COLO668 (cell line): Measurements from ENCODE around the gene CACNA1H.

Experiments used
- DNase-seq: peaks from one replicate; lab custom pipeline; 2025; ENCODE audit not compliant: unreplicated experiment; lab: John Stamatoyannopoulos, UW

The CACNA1H gene

DNA sequence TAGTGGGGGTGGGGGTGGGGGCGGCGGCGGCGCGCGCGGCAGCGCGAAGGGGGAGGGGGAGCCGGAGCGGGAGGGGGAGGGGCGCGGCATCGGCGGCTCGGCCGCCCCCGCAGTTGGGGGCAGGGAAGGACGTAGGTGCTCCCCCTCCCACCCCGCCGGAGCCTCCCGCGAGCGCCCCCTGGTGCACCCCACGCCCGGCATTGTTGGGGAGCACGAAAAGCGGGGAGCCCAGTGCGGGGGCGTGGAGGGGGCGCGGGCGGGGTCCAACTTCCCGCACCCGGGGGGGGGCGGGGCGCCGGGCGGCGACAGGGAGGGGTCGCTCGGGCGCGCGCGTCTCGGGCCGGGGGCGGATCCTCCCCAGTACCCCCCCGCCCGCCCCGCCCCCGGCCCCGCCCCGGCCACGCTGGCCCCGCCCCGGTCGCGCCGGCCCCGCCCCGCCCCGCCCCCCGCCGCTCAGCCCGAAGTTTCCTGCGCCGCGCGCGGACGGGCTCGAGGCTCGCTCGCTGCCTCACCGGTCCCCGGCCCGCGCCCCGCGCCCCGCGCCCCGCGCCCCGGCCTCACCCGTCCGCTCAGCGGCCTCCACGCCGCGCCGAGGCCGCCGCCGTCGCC lies at the start of gene CACNA1H:
Gene CACNA1H (plus strand): TSS at position 456 of the 609 bp plus-strand sequence. CDS start 632 bp downstream, outside the sequence.
- DNase-seq = peak; percentile 34

GRCh38 chr16:1103636-1103980 lies 49.3 kb upstream of the CACNA1H start:
- DNase-seq = no peak

DNA sequence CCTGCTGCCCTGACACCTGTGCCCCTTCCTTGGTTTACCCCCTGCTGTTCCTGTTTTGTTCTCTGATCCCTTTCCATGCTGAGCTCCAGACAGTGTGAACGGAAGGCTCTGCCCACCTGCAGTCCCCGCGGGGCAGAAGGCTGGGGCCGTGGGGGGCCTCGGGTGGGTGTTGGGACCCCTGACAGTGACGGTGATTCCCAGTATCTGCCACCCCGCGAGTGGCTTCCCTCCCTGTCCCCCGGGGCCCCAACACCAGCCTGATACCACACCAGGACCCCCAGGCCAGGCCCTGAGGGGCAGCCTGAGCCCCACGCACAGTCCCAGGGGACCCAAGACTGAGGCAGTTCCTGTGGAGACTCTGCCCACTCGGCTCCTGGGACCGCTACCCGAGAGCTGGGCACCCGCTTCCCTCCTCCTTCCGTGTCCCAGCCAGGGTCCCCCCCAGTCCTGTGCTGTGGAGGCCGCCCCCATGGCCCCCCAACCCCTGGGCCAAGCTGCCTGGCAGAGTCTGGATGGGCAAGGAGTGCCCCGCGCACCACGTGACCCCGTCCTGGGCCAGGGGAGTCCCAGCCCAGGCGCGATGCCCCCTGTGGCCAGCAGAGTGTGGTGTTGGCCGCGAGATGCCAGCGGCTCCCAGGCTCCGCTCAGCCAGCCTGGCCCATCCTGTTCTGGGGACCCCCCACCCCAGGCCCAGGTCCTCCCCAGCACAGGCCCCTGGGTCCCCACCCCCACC lies 46.9 kb upstream of the CACNA1H start:
- peak; percentile 79 for DNase-seq

DNA sequence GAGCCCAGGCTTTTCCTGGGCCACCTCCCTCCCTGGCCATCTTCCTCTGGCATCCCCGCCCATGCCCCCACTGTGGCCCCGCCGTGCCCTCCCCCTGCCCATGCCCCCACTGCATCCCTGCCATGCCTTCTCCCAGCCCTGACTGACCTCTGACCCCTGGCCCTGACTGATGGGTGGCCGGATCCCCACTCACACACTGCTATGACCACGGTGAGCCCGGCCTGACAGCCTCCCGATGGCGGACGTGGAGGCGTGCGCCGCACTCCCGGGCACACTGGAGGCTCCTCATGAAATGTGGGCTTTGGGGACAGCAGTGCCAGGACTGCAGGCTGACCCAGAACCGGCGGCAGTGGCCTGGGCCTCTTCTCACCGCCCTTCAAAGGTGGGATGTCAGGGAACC lies 46.2 kb upstream of the CACNA1H start:
- no peak for DNase-seq

GRCh38 chr16:1107141-1107540 lies 45.8 kb upstream of the CACNA1H start:
- DNase-seq = no peak

- DNase-seq = no peak
Measured at GRCh38 chr16:1107731-1108130, 45.2 kb upstream of the CACNA1H start.

DNA sequence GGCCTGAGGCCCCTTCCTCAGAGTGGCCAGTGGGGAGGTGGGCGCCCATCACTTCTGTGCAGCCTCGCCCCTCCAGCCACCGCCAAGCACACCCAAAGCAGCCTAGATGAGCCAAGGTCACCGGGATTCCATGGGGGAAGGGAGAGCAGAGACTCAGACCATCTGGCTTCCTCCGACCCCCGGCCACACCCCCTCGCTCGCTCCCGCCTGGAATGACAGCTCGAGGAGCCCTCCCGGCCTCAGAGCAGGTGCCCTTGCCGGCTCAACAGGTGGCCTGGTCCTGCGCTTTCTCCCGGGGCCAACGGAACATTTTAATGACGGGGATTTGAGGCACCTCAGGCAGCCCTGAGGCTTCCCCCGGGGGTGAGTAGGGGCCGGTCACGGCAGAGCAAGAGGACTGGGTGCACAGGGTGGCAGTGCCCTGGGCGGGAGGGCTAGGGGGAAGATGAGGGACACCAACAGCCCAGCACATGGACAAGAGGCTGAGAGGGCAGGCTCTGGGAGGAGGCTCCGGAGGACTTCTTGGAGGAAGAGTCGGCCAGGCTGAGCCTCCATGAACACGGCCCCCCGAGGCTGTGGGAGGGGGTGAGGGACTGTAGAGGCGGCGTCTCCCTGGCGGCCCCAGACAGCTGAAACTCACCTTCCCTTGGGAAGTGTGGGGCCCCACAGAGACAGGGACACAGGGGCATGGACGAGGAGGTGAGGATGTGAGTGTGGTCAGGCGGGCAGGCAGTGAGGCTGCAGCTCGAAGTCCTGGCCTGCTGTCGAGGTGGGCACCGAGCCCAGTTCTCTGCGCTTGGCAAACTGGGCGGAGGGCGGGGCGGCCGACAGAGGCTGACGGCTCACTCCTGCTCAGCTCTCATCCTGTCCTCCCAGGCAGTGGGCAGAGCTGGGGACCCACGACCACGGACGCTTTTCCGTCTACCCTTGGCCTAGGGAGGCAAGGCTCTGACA lies 44.3 kb upstream of the CACNA1H start:
- DNase-seq = peak; percentile 75

DNA sequence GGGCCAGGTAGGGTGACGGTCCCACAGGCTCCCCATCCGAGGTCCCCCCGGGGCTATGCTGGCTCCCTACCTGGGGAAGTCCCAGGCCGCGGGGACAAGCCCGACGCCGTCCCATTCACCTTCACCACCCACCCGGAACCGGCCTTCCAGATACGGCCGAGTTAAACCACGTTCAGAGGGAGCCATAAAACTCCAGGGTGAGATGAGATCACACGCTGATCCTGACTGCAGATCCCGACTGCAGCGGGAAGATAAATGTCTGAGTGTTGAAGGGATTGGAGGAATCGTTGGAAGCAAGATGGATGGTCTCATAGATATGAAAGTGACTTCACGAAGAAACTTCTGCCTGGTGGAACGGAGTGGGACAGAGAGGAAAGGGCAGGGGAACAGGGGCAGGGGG lies 43.3 kb upstream of the CACNA1H start:
- DNase-seq = peak; percentile 40

DNA sequence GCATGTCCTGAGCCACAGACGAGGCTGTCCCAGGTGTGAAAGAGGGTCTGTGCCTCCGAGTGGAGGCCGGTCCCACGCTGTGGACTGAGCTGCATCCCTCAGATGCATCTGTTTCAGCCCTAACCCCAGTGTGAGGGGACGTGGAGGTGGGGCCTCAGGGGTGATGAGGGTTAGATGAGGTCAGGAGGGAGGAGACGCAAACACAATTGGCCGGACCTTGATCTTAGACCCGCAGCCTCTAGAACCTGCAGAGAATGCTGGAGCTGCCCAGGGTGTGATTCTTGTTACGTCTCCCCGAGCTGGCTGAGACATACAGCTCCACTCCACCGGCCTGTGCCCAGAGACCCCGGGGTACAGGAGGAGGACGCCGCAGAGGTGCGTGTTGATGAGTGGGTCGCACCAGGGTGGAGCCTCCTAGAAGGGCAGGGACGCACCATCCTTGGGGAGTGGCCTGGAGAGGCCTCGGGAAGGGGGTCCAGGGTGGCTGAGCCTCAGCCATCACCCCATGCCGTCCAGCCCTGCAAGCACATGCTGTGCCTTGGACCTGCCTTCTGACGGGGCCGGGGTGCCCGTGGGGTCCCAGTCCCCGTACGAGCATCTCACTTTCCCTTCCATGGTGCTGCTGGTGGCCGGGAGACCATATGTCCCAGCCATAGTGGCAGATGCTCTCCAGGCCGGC lies 40.3 kb upstream of the CACNA1H start:
- no peak for DNase-seq

- no peak for DNase-seq
Measured at GRCh38 chr16:1113489-1113888, 39.4 kb upstream of the CACNA1H start.

- no peak for DNase-seq
Measured at GRCh38 chr16:1113889-1114526, 38.9 kb upstream of the CACNA1H start.

GRCh38 chr16:1116693-1117077 lies 36.2 kb upstream of the CACNA1H start:
- no peak for DNase-seq

DNA sequence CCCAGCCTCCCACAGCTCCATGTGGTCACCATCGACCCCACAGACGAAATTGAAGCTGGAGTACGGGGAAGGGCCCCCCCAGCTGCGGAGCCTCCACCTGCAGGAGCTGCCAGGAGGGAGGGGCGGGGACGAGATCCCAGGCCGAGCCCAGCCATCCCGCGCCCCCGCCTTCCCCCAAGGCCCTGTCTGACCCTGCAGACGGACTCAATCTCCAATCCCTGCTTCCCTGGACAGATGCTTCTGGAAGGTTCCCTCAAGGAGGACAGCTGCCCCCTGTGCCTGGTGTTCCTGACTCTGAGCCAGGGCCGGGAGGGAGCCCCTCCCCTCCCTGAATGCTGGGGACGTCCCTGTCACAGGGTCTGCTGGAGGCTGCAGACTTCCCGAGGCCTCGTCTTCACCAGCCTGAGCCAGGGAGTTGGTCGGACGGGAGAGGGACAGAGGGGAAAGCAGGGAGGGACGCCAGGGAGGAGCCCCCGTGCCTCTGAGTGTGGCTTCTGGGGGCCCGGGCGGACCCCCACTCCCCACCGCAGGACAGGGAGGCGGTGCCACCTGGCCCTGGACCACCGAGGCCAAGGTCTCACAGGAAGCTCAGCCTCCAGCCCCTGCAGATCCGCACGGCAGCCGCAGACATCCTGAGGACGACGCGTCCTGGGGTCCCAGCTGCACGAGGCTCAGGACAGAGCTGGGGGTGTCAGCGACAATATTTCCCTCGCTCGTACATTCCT lies 35.6 kb upstream of the CACNA1H start:
- DNase-seq = no peak

DNA sequence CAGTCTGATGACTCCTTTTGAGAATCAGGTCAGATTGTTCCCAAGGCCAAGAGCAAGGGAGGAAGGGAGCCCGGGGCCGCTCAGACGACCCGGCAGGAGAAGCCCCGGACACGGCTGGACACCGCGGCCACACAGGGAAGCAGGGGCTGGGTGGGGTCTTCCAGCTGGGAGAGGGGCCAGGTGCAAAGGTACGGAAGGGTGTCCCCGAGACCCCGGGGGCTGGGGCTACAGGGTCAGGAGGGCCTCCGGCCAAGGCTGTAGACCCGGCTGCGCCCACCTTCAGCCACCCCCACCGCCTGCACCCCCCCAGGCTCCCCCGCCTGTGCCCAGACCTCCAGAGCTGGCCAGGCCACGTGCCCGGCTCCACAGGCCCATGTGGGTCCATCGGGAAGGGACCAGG lies 35.0 kb upstream of the CACNA1H start:
- no peak for DNase-seq

DNA sequence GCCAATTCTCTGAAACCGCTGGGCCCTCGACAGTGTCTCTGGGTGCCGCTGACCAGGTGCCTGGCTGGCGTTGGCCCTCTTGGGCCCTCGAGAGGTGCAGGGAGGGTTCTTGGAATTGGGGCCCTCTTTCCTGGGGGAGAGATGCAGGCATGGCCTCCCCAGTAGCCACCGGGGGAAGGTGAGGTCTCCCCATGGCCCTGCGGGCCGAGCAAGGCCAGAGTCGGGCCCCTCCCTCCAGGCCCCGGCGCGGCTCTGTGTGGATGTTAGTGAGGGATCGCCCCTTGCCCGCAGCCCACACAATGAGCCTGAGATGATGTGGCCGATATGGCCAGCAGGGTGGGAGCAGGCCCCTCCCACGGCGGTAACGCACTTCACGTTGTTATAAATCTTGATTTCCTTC lies 33.8 kb upstream of the CACNA1H start:
- no peak for DNase-seq

- peak; percentile 61 for DNase-seq
Measured at GRCh38 chr16:1119766-1120576, 32.9 kb upstream of the CACNA1H start.

DNA sequence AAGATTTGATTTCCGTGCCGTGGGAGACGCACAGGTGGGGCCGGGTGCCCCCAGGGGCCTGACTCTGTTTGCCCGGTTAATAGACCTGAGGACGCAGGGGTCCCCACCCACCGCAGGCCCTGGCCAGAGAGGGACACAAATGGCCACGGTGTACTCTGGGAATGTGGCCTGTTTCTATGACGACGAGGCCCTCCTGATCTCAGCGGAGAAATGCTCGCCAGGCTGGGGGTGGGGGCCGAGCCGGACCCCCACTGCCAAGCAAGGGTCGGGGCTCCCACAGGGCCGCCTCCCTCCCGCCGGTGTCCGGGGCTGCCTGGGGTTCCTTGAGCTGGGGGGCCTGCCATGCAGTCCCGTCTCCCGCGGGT lies 32.3 kb upstream of the CACNA1H start:
- no peak for DNase-seq

GRCh38 chr16:1121009-1121408 lies 31.9 kb upstream of the CACNA1H start:
- DNase-seq = no peak
